Esophagus squamous epithelium (tissue), 5 donors: ENCODE results near the gene PPP1CC. TPM values are rescaled to one million over a fixed set of nuclear protein-coding genes. Genes with fewer than 3 reads are reported as not detected.

Experiments
- DNase-seq: peaks from one replicate; lab custom pipeline; 2025; lab: John Stamatoyannopoulos, UW
- H3K27ac ChIP-seq, 4 donors: fragments of 200-600 bp; sonication (generic); one replicate each; pipeline ENCODE4 v1.5.1; 2016 to 2019; ENCODE audit warnings: mild to moderate bottlenecking in 1 of 4
- H3K27me3 ChIP-seq, 4 donors: fragments of 200-600 bp; sonication (generic); 1 replicate in 3 of 4; 2 replicates in 1 of 4; pipeline versions ENCODE4 v1.5.1 to v1.6.0; 2017 to 2021; ENCODE audit warnings: antibody characterized with exemption in 1 of 4
- H3K36me3 ChIP-seq, 3 donors: fragments of 200-600 bp; sonication (generic); one replicate each; pipeline ENCODE4 v1.5.1; 2016 to 2019
- H3K4me1 ChIP-seq, 3 donors: fragments of 200-600 bp; sonication (generic); one replicate each; pipeline ENCODE4 v1.5.1; 2017 to 2019
- H3K4me3 ChIP-seq, 4 donors: fragments of 200-600 bp; sonication (generic); 1 replicate in 3 of 4; 2 replicates in 1 of 4; pipeline ENCODE4 v1.5.1; 2016 to 2019; ENCODE audit warnings: mild to moderate bottlenecking in 2 of 4, moderate library complexity in 1 of 4
- H3K9me3 ChIP-seq, 3 donors: fragments of 200-600 bp; sonication (generic); one replicate each; pipeline ENCODE4 v1.5.1; 2016 to 2019
- POLR2A ChIP-seq, 4 donors: fragments of 450-650 bp; IDR thresholded peaks; one replicate each; pipeline ENCODE4 v1.6.1; 2017; ENCODE audit warnings: antibody characterized with exemption in 4 of 4, mild to moderate bottlenecking in 4 of 4, moderate library complexity in 3 of 4
- WGBS, 2 donors: methylation state at CpG; one replicate each; pipeline ENCODE4 v1.1.5; 2018; 5-methylcytosine and 5-hydroxymethylcytosine counted together
- intact Hi-C: fragments of 100-400 bp; cut with DNase I; formaldehyde crosslinking; loops from one replicate; pipeline ENCODE4 v1.15.0; 2022
- total RNA-seq, 4 donors: library from RNA; depleted of rRNA; stranded (reverse); fragments of >200 nt; gene quantifications; one replicate each; pipeline ENCODE4 v1.1.0, GENCODE V29; 2016
- TF ChIP-seq, protein P1 (sequence below), 6 experiments: fragments of 450-650 bp in 4 of 6; fragments of 200-600 bp in 2 of 6; sonication (generic) in 2 of 6; IDR thresholded peaks; one replicate each; pipeline ENCODE4 v1.5.1; 2016 to 2019; ENCODE audit warnings: antibody characterized with exemption in 6 of 6, mild to moderate bottlenecking in 4 of 6, moderate library complexity in 4 of 6
- donor health status: DM: yes; HTN: yes; CAD: no.

The PPP1CC gene
- total RNA-seq, 4 donors from 2014 or later: 55.3 to 127 (median 114) TPM

DNA sequence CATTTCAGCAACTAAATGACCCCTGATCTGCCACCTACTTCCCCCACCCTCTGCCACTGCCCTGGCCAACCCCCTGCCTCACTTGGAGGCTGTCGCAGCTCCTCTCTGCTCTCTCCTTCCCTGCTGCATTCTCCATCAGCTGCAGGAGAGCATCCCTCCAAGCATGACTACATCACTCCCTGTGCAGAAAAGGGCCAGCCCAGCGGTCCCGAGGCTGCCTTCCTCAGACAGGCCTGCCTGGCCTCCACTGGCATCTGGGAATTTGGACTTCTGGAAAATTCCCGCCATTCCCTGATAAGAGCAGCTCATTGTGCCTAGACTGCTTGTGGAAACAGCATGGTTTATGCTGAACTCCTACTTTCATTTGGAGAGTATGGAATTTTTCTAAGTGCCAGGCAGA lies 66.5 kb downstream of the PPP1CC start:
- intact Hi-C loops: no loop called here
- peaks cover 0 to 7% (median 0%) of the 10 kb centered on the region in 3 donors for H3K4me1 ChIP-seq
- H3K27ac ChIP-seq: no peak overlapping the region
- DNase-seq: no peak
- H3K36me3 ChIP-seq: no peaks in the 10 kb centered on the region
- H3K27me3 ChIP-seq: no peaks in the 10 kb centered on the region
- WGBS, 2 donors: 70 to 100% methylated on average over 1 to 3 of the region's 4 CpGs
- H3K4me3 ChIP-seq: no peak overlapping the region
- no peaks in the 10 kb centered on the region for H3K9me3 ChIP-seq
- TF ChIP-seq POLR2A (IDR thresholded peaks at IDR 0.05): no peak
- TF ChIP-seq, protein P1, sequence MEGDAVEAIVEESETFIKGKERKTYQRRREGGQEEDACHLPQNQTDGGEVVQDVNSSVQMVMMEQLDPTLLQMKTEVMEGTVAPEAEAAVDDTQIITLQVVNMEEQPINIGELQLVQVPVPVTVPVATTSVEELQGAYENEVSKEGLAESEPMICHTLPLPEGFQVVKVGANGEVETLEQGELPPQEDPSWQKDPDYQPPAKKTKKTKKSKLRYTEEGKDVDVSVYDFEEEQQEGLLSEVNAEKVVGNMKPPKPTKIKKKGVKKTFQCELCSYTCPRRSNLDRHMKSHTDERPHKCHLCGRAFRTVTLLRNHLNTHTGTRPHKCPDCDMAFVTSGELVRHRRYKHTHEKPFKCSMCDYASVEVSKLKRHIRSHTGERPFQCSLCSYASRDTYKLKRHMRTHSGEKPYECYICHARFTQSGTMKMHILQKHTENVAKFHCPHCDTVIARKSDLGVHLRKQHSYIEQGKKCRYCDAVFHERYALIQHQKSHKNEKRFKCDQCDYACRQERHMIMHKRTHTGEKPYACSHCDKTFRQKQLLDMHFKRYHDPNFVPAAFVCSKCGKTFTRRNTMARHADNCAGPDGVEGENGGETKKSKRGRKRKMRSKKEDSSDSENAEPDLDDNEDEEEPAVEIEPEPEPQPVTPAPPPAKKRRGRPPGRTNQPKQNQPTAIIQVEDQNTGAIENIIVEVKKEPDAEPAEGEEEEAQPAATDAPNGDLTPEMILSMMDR (IDR thresholded peaks at IDR 0.05): no peak

DNA sequence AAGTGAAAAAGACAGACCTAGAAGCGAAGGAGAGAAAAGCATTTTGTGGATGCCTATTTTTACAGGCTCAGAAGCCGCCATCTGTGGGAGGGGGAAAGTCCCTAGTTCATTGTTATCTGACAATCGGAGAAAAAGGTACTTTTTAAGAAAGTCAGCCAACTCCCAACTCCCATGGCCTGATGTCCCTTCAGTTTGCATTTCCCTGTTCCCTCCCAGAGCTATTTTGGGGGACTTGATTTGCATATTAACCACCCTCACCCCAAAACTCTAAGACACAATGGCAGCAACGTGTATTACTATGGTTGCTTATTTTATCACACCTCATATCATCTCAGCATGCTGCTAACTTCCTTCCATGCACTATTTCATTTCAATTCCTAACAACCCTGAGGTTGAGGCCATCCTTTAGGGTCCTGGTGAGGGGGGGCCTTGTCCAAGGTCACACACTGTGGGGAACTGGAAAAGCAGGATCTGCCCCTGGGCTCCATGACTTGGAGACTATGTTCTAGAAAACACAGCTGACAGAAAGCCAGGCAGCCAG lies 72.5 kb downstream of the PPP1CC start:
- H3K4me3 ChIP-seq: no peak overlapping the region
- no peak overlapping the region for H3K27ac ChIP-seq
- no peak for DNase-seq
- TF ChIP-seq, protein P1 (IDR thresholded peaks at IDR 0.05): no peak
- no peak for TF ChIP-seq POLR2A (IDR thresholded peaks at IDR 0.05)
- H3K36me3 ChIP-seq: no peaks in the 10 kb centered on the region
- 34 to 41% methylated on average over 4 of the region's 4 CpGs for WGBS, 2 donors
- H3K9me3 ChIP-seq: peaks cover 0 to 10% (median 2%) of the 10 kb centered on the region in 3 donors
- intact Hi-C loops: no loop called here
- H3K4me1 ChIP-seq: no peaks in the 10 kb centered on the region
- no peaks in the 10 kb centered on the region for H3K27me3 ChIP-seq

Other genes with a start within 250 kb of the PPP1CC start
- 100 to 1,000 TPM in 2 of 4 donors, 10 to 100 TPM in 2; 66.9 to 146 (median 110) TPM for gene VPS29, start 240.8 kb downstream of the PPP1CC start, total RNA-seq
- under 1 TPM in 3 of 4 donors, not detected in 1; 0.23 to 0.76 (median 0.40) TPM for gene RAD9B, start 240.6 kb downstream of the PPP1CC start, total RNA-seq
- gene PPTC7, start 159.6 kb downstream of the PPP1CC start, total RNA-seq: 10 to 100 TPM; 14.8 to 30.5 (median 19.2) TPM
- gene TCTN1, start 128.8 kb downstream of the PPP1CC start, total RNA-seq: 10 to 100 TPM in 2 of 4 donors, 1 to 10 TPM in 2; 4.4 to 15.6 (median 8.8) TPM
- gene HVCN1, start 53.8 kb downstream of the PPP1CC start, total RNA-seq: 1 to 10 TPM; 1.0 to 5.7 (median 1.7) TPM
- not detected for gene CCDC63, start 104.1 kb upstream of the PPP1CC start, total RNA-seq
- gene MYL2, start 177.7 kb upstream of the PPP1CC start, total RNA-seq: not detected